Stimulated activated CD8-positive, alpha-beta memory T cell treated with anti-CD3 and anti-CD28 coated beads, Interleukin-7, amount 100 ng/mL, for 4 hours (primary cell): Measurements from ENCODE around the gene FAM124B.

ENCODE experiments used
- DNase-seq, 2 donors: peaks; one replicate each; pipeline ENCODE4 v3.0.0-alpha.2; 2020; ENCODE audit warnings: low read depth in 2 of 2

FAM124B gene

DNA sequence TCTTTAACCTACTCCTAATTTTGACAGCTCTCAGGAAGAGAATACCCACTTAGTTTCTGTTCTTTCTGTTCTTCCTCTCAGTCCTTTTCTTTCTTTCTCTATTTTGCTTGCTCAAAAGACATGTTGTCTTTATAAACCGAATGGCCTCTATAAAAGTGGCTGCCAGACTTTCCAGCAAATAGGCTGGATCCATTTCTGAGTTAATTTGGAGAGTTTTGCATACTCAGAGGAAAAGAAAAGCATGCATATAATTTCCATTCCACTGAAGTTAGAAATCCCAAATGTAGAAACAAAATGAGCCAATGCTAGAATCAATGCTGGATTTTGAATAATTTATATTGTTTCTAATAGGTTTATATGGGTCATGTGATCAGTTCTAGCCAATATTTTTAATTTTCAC lies 65.9 kb downstream of the FAM124B start:
- DNase-seq, result no peak

DNA sequence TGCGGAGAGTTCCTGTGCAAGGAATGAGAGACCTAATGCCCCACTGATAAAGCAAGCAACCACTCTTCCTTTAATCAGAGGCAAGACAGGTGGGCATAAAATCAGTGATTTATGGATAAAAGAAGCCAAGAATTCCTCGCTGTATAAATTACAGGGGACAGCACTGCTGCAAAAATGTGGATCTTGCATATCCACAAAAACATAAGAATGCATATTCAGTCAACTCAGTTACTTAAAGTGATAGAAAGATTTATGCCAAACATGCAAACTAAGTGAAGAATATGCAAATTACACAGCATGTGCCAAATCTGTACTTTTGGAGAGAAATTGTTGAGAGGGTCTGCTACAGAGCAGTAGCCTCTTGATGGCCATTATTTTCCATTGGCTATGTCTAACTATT lies 67.2 kb downstream of the FAM124B start:
- DNase-seq, result no peak

DNA sequence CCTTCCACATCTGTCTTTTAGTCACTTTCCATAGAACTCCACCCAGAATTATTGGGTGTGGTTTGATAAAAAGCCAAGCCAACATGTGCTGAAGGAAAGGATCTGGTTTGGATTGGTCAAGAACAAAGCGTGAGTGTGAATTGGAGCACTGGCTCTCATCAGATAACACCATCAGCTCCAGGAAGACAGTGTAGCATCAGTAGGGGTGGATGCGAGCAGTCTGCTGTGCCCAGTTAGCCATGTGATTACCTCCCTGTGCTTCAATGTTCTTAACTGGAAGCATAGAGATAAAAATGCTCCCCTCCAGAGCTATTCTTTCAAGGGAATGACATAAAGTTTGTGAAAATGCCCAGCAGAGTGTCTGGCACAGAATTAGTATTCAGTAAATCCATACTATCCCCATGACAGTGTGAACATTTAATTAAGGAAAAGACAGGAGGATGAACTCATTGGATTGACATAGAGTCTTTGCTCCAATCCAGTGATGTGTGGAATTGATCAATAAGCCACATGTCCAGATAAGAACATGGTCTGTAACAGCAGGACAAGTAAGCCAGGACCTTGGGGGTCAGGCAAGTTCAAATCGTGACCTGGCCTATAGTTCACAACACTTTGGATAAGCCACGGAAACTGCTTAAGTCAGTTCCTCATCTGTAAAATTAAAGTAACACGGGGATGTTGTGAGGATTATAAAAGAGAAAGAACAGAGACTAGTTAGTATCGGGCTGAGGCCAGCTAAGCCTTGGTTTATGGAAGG lies 68.0 kb downstream of the FAM124B start:
- DNase-seq, result no peak

DNA sequence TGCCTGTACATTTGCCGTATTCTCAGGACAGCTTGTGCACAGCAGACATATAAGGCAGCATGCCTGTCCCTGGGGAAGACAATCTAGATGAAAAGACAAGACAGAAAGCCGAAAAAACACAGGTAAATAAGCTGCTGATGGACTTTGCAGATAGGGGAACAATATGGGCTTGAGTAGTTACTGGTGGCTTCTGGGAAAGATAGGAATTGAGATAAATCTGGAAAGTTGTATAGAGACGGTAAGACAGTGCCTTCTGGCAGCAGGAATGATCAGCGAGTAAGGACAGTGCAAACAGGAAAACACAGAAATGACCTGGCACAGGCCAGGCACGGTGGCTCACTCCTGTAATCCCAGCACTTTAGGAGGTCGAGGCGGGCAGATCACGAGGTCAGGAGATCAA lies 70.2 kb downstream of the FAM124B start:
- DNase-seq, result no peak

DNA sequence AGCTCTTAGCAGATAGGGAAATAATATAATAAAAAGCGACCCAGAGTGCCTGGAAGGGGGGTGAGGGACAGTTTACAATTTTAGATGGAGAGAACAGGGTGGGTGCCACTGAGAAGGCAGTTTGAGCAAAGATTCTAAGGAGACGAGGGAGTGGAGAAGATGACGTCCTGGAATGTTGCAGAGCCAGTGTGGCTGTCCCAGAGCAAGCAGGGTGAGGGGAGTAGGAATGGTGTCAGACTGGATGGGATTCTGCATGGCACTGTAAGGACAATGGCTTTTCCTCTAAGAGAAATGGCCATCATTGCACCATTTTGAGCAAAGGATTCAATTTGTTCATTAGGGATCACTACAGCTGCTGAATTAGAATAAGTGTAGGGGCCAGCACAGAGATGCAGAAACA lies 73.1 kb downstream of the FAM124B start:
- no peak for DNase-seq
